H9 (cell line): ENCODE data around the gene OR1A2. TPM values are rescaled to one million over a fixed set of nuclear protein-coding genes. Genes with fewer than 3 reads are reported as not detected.

Experiments used
- DNase-seq: peaks from one replicate; pipeline ENCODE4 v3.0.0-alpha.2; 2017
- H2AFZ ChIP-seq: one replicate; pipeline ENCODE4 v1.6.1; 2013; ENCODE audit warnings: mild to moderate bottlenecking, low read length, control low read depth, moderate library complexity
- H2AK5ac ChIP-seq: 2 replicates; pipeline ENCODE4 v1.6.1; 2013; ENCODE audit warnings: low read length, control low read depth, mixed read lengths; ENCODE audit not compliant: insufficient read length
- H2BK120ac ChIP-seq: one replicate; pipeline ENCODE4 v1.6.1; 2013; ENCODE audit warnings: low read depth, mild to moderate bottlenecking, low read length, control low read depth, inconsistent platforms; ENCODE audit not compliant: poor library complexity, severe bottlenecking
- H2BK12ac ChIP-seq: 2 replicates; pipeline ENCODE4 v1.6.1; 2013; ENCODE audit warnings: low read length, control low read depth, mixed read lengths, low read depth; ENCODE audit not compliant: insufficient read length
- H2BK15ac ChIP-seq: 2 replicates; pipeline ENCODE4 v1.6.1; 2013; ENCODE audit warnings: low read depth, low read length, control low read depth
- H2BK20ac ChIP-seq: one replicate; pipeline ENCODE4 v1.6.1; 2013; ENCODE audit warnings: low read depth, mild to moderate bottlenecking, low read length, control low read depth, inconsistent platforms; ENCODE audit not compliant: poor library complexity, severe bottlenecking
- H2BK5ac ChIP-seq: 2 replicates; pipeline ENCODE4 v1.6.1; 2013; ENCODE audit warnings: low read length, control low read depth, mixed read lengths; ENCODE audit not compliant: insufficient read length
- H3K14ac ChIP-seq: 2 replicates; pipeline ENCODE4 v1.6.1; 2013; ENCODE audit warnings: low read length, control low read depth; ENCODE audit not compliant: insufficient read depth
- H3K18ac ChIP-seq: 2 replicates; pipeline ENCODE4 v1.6.1; 2013; ENCODE audit warnings: low read depth, mild to moderate bottlenecking, mixed read lengths, low read length, control low read depth; ENCODE audit not compliant: insufficient read length
- H3K23ac ChIP-seq: 2 replicates; pipeline ENCODE4 v1.6.1; 2013; ENCODE audit warnings: low read length, control low read depth, mixed read lengths, low read depth; ENCODE audit not compliant: insufficient read length
- H3K23me2 ChIP-seq: 2 replicates; pipeline ENCODE4 v1.6.1; 2013; ENCODE audit warnings: low read depth, mild to moderate bottlenecking, mixed read lengths, low read length, control low read depth; ENCODE audit not compliant: insufficient read length, poor library complexity, severe bottlenecking
- H3K27ac ChIP-seq: 2 replicates; pipeline ENCODE4 v1.5.1; 2013; ENCODE audit warnings: low read length, control low read depth, mixed read lengths, low read depth; ENCODE audit not compliant: insufficient read length
- H3K27me3 ChIP-seq: 2 replicates; pipeline ENCODE4 v1.6.1; 2013; ENCODE audit warnings: low read length, control low read depth, inconsistent platforms; ENCODE audit not compliant: insufficient read depth
- H3K4ac ChIP-seq: 2 replicates; pipeline ENCODE4 v1.6.1; 2013; ENCODE audit warnings: low read depth, mild to moderate bottlenecking, control low read depth, inconsistent platforms, low read length, moderate library complexity
- H3K4me1 ChIP-seq: 2 replicates; pipeline ENCODE4 v1.6.1; 2013; ENCODE audit warnings: low read length, control low read depth, inconsistent platforms; ENCODE audit not compliant: insufficient read depth
- H3K4me2 ChIP-seq: 2 replicates; pipeline ENCODE4 v1.6.1; 2013; ENCODE audit warnings: low read length, control low read depth, mixed read lengths; ENCODE audit not compliant: insufficient read length, insufficient read depth
- H3K56ac ChIP-seq: 2 replicates; pipeline ENCODE4 v1.6.1; 2013; ENCODE audit warnings: low read depth, mild to moderate bottlenecking, mixed read lengths, low read length, control low read depth; ENCODE audit not compliant: insufficient read length
- H3K79me1 ChIP-seq: 2 replicates; pipeline ENCODE4 v1.6.1; 2013; ENCODE audit warnings: low read depth, mild to moderate bottlenecking, moderate library complexity, low read length, control low read depth, inconsistent platforms; ENCODE audit not compliant: insufficient read depth, poor library complexity, severe bottlenecking
- H3K79me2 ChIP-seq: 2 replicates; pipeline ENCODE4 v1.6.1; 2013; ENCODE audit warnings: low read length, control low read depth, inconsistent platforms; ENCODE audit not compliant: insufficient read depth
- H3K9ac ChIP-seq: 2 replicates; pipeline ENCODE4 v1.6.1; 2013; ENCODE audit warnings: low read length, control low read depth, mixed read lengths; ENCODE audit not compliant: insufficient read length; ENCODE audit errors: extremely low read depth
- H3K9me3 ChIP-seq: one replicate; pipeline ENCODE4 v1.6.1; 2013; ENCODE audit warnings: low read depth, low read length, inconsistent platforms; ENCODE audit not compliant: control insufficient read depth
- H3T11ph ChIP-seq: one replicate; pipeline ENCODE4 v1.6.1; 2013; ENCODE audit warnings: mild to moderate bottlenecking, low read length, control low read depth, inconsistent platforms
- H4K20me1 ChIP-seq: one replicate; pipeline ENCODE4 v1.6.1; 2013; ENCODE audit not compliant: control insufficient read depth, insufficient read length, insufficient read depth
- H4K5ac ChIP-seq: 2 replicates; pipeline ENCODE4 v1.6.1; 2013; ENCODE audit warnings: low read depth, mild to moderate bottlenecking, mixed read lengths, low read length, control low read depth; ENCODE audit not compliant: insufficient read length
- H4K8ac ChIP-seq: replicated peaks from 2 replicates; pipeline ENCODE4 v1.6.1; 2013; ENCODE audit warnings: low read length, control low read depth, mixed read lengths, low read depth; ENCODE audit not compliant: insufficient read length
- H4K91ac ChIP-seq: 2 replicates; pipeline ENCODE4 v1.6.1; 2013; ENCODE audit warnings: low read depth, mild to moderate bottlenecking, moderate library complexity, mixed read lengths, low read length, control low read depth; ENCODE audit not compliant: insufficient read length
- H3K27ac Mint-ChIP-seq, 3 experiments: 2 replicates in 2 of 3; 3 replicates in 1 of 3; pipeline ENCODE4 v1.8.0; 2020 to 2021; ENCODE audit warnings: mixed read lengths in 3 of 3, mild to moderate bottlenecking in 1 of 3, moderate library complexity in 1 of 3
- H3K27me3 Mint-ChIP-seq: 2 replicates; pipeline ENCODE4 v1.8.0; 2021; ENCODE audit warnings: low read depth, mild to moderate bottlenecking, moderate library complexity, mixed read lengths
- H3K36me3 Mint-ChIP-seq, 3 experiments: 2 replicates in 2 of 3; 3 replicates in 1 of 3; pipeline ENCODE4 v1.8.0; 2020 to 2021; ENCODE audit warnings: low read depth in 3 of 3, mixed read lengths in 3 of 3; ENCODE audit not compliant: insufficient read depth in 1 of 3
- H3K4me1 Mint-ChIP-seq, 2 experiments: 2 replicates each; pipeline ENCODE4 v1.8.0; 2020; ENCODE audit warnings: mixed read lengths in 2 of 2
- H3K4me3 Mint-ChIP-seq, 2 experiments: 2 replicates in 1 of 2; 3 replicates in 1 of 2; pipeline ENCODE4 v1.8.0; 2020 to 2021; ENCODE audit warnings: mild to moderate bottlenecking in 2 of 2, mixed read lengths in 2 of 2, moderate library complexity in 1 of 2
- H3K9me3 Mint-ChIP-seq, 2 experiments: 2 replicates in 1 of 2; 3 replicates in 1 of 2; pipeline ENCODE4 v1.8.0; 2020; ENCODE audit warnings: mild to moderate bottlenecking in 2 of 2, mixed read lengths in 2 of 2, moderate library complexity in 1 of 2
- WGBS: extraction: QIAGEN DNeasy Blood & Tissue Kit; methylation state at CpG from one replicate; pipeline ENCODE4 v1.1.7; 2013; ENCODE audit warnings: missing lambda C conversion rate, low lambda C conversion rate, mixed read lengths; ENCODE audit not compliant: insufficient read length; ENCODE audit errors: extremely low coverage; 5-methylcytosine and 5-hydroxymethylcytosine counted together
- total RNA-seq: library from RNA; stranded (reverse); gene quantifications from 2 replicates; pipeline ENCODE4 v1.2.1, GENCODE V29; 2021
- TF ChIP-seq, protein P1 (sequence below): fragments of 200-600 bp; sonication (generic); conservative IDR thresholded peaks from 3 replicates; pipeline ENCODE4 v1.8.0; 2021; ENCODE audit warnings: antibody characterized with exemption, mild to moderate bottlenecking

The OR1A2 gene
- total RNA-seq, 1 experiment from 2014 or later = not detected

DNA sequence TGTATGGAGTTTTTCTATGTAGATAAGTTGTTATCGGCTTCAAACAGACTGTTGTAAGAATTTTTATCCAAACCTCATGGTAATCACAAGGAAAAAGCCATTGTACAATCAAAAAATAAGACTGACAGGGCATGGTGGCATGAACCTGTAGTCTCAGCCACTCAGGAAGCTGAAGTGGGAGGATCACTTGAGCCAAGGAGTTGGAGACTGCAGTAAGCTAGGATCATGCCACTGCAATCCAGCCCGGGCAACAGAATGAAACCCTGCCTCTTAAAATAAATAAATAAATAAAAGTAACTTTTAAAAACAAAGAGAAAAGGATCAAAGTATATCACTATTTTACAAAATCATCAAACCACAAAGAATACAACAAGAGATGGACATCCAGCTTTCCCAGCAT lies 24.5 kb downstream of the OR1A2 start:
- no peak overlapping the region for H2BK120ac ChIP-seq
- peaks cover 30% of the 10 kb centered on the region for H3K9me3 ChIP-seq
- no peaks in the 10 kb centered on the region for H3K79me1 ChIP-seq
- no peaks in the 10 kb centered on the region for H3K79me2 ChIP-seq
- H3K18ac ChIP-seq = no peak overlapping the region
- H3K4me1 Mint-ChIP-seq = no peaks in the 10 kb centered on the region
- H3T11ph ChIP-seq = no peak overlapping the region
- no peak overlapping the region for H3K27ac Mint-ChIP-seq
- H3K23me2 ChIP-seq = no peaks in the 10 kb centered on the region
- peaks cover 2% of the 10 kb centered on the region; the same call in 1 of the 2 replicates for H3K27me3 Mint-ChIP-seq
- H3K9ac ChIP-seq = no peak overlapping the region
- TF ChIP-seq, protein P1, sequence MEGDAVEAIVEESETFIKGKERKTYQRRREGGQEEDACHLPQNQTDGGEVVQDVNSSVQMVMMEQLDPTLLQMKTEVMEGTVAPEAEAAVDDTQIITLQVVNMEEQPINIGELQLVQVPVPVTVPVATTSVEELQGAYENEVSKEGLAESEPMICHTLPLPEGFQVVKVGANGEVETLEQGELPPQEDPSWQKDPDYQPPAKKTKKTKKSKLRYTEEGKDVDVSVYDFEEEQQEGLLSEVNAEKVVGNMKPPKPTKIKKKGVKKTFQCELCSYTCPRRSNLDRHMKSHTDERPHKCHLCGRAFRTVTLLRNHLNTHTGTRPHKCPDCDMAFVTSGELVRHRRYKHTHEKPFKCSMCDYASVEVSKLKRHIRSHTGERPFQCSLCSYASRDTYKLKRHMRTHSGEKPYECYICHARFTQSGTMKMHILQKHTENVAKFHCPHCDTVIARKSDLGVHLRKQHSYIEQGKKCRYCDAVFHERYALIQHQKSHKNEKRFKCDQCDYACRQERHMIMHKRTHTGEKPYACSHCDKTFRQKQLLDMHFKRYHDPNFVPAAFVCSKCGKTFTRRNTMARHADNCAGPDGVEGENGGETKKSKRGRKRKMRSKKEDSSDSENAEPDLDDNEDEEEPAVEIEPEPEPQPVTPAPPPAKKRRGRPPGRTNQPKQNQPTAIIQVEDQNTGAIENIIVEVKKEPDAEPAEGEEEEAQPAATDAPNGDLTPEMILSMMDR = no peak
- no peaks in the 10 kb centered on the region for H3K27me3 ChIP-seq
- H3K4me1 ChIP-seq = no peaks in the 10 kb centered on the region
- no peak overlapping the region for H2AK5ac ChIP-seq
- DNase-seq = no peak
- peaks cover 0 to 8% (median 2%) of the 10 kb centered on the region in 3 experiments; a peak in 6 of 7 replicates for H3K36me3 Mint-ChIP-seq
- H3K4me2 ChIP-seq = no peak overlapping the region
- no peaks in the 10 kb centered on the region for H4K20me1 ChIP-seq
- no peak overlapping the region for H3K56ac ChIP-seq
- no peak overlapping the region for H4K8ac ChIP-seq
- H4K5ac ChIP-seq = no peak overlapping the region
- no peak overlapping the region for H2BK15ac ChIP-seq
- no peak overlapping the region for H3K23ac ChIP-seq
- H3K9me3 Mint-ChIP-seq = peaks cover 68 to 90% of the 10 kb centered on the region in 2 experiments
- H2BK20ac ChIP-seq = no peak overlapping the region
- H3K14ac ChIP-seq = no peak overlapping the region
- H3K4ac ChIP-seq = no peak overlapping the region
- H2BK5ac ChIP-seq = no peak overlapping the region
- H2BK12ac ChIP-seq = no peak overlapping the region
- H4K91ac ChIP-seq = no peak overlapping the region
- no peak overlapping the region for H3K4me3 Mint-ChIP-seq
- no CpG with 5 or more reads among the region's 2 CpGs for WGBS
- H3K27ac ChIP-seq = no peak overlapping the region
- H2AFZ ChIP-seq = no peak overlapping the region
